HepG2 (cell line): ENCODE results near the gene ZNF629. TPM values are rescaled to one million over a fixed set of nuclear protein-coding genes. Genes with fewer than 3 reads are reported as not detected.

Experiments
- AGO2 ChIP-seq: fragments of 200-400 bp; formaldehyde crosslinking; optimal IDR thresholded peaks from 2 replicates; pipeline ENCODE3; 2017; ENCODE audit warnings: mild to moderate bottlenecking, low read depth, low read length, moderate library complexity
- BCL6 ChIP-seq: IDR thresholded peaks from 2 replicates; pipeline ENCODE4 v1.6.1; 2016; ENCODE audit warnings: missing genetic modification reagents, missing compliant biosample characterization
- CHCHD3 ChIP-seq: sonication (generic); formaldehyde crosslinking; IDR thresholded peaks from 2 replicates; pipeline ENCODE4 v1.8.0; 2022; ENCODE audit warnings: mild to moderate bottlenecking, missing genetic modification reagents, moderate library complexity
- EP300 ChIP-seq, 3 experiments: sonication (generic) in 1 of 3; formaldehyde crosslinking in 1 of 3; IDR thresholded peaks; 2 replicates each; pipeline versions ENCODE4 v1.5.1 to v1.6.1; 2011 to 2020; ENCODE audit warnings: low read depth in 2 of 3, low read length in 2 of 3, borderline replicate concordance in 1 of 3, improper control_type of control experiment in 1 of 3, mild to moderate bottlenecking in 1 of 3, missing genetic modification reagents in 1 of 3, moderate library complexity in 1 of 3
- HES4 ChIP-seq: sonication (generic); formaldehyde crosslinking; IDR thresholded peaks from 2 replicates; pipeline ENCODE4 v1.9.0; 2021; ENCODE audit warnings: mild to moderate bottlenecking, missing genetic modification reagents, borderline replicate concordance
- HMGXB3 ChIP-seq: sonication (generic); formaldehyde crosslinking; IDR thresholded peaks from 2 replicates; pipeline ENCODE4 v1.4.0; 2020; ENCODE audit warnings: missing genetic modification reagents, borderline replicate concordance
- NONO ChIP-seq, 2 experiments: fragments of 450-650 bp in 1 of 2; sonication (generic) in 1 of 2; formaldehyde crosslinking in 1 of 2; IDR thresholded peaks in 1 of 2; conservative IDR thresholded peaks in 1 of 2; 2 replicates each; pipeline versions ENCODE4 v1.6.1 to v1.8.0; 2017 to 2022; ENCODE audit warnings: mild to moderate bottlenecking in 1 of 2, missing genetic modification reagents in 1 of 2, moderate library complexity in 1 of 2
- PAF1 ChIP-seq: IDR thresholded peaks from 2 replicates; pipeline ENCODE4 v1.6.1; 2016; ENCODE audit warnings: missing genetic modification reagents, missing compliant biosample characterization
- PCBP2 ChIP-seq: fragments of 200-400 bp; formaldehyde crosslinking; optimal IDR thresholded peaks from 2 replicates; pipeline ENCODE3; 2018; ENCODE audit warnings: low read length, low read depth; ENCODE audit not compliant: poor library complexity, severe bottlenecking
- POLR2A ChIP-seq, 2 experiments: IDR thresholded peaks; 2 replicates each; pipeline ENCODE4 v1.6.1; 2011; ENCODE audit warnings: low read depth in 2 of 2, low read length in 2 of 2, mild to moderate bottlenecking in 1 of 2, moderate library complexity in 1 of 2; ENCODE audit not compliant: insufficient read depth in 1 of 2
- POLR2AphosphoS5 ChIP-seq: IDR thresholded peaks from 2 replicates; pipeline ENCODE4 v1.6.1; 2012; ENCODE audit warnings: low read depth, low read length
- SAFB2 ChIP-seq: sonication (generic); formaldehyde crosslinking; IDR thresholded peaks from 2 replicates; pipeline ENCODE4 v1.5.1; 2020; ENCODE audit warnings: missing genetic modification reagents, low read depth, mild to moderate bottlenecking, borderline replicate concordance
- SPEN ChIP-seq: sonication (generic); formaldehyde crosslinking; IDR thresholded peaks from 2 replicates; pipeline ENCODE4 v1.5.1; 2020; ENCODE audit warnings: low read depth, mild to moderate bottlenecking, missing genetic modification reagents
- THAP7 ChIP-seq: sonication (generic); formaldehyde crosslinking; IDR thresholded peaks from 2 replicates; pipeline ENCODE4 v1.8.1; 2023; ENCODE audit warnings: mild to moderate bottlenecking, missing genetic modification reagents
- ZNF333 ChIP-seq: sonication (generic); formaldehyde crosslinking; IDR thresholded peaks from 2 replicates; pipeline ENCODE4 v1.4.0; 2020; ENCODE audit warnings: mild to moderate bottlenecking, missing genetic modification reagents, borderline replicate concordance
- ZNF513 ChIP-seq: sonication (generic); formaldehyde crosslinking; conservative IDR thresholded peaks from 2 replicates; pipeline ENCODE4 v1.5.0; 2020; ENCODE audit warnings: missing genetic modification reagents
- ZNF563 ChIP-seq: sonication (generic); formaldehyde crosslinking; IDR thresholded peaks from 2 replicates; pipeline ENCODE4 v1.8.0; 2022; ENCODE audit warnings: mild to moderate bottlenecking, moderate library complexity, missing genetic modification reagents
- polyA plus RNA-seq, 8 experiments: library from polyadenylated mRNA; depleted of rRNA in 3 of 8; stranded (reverse) in 7 of 8; unstranded in 1 of 8; fragments of >200 nt; fragmentation: Illumina TruSeq in 4 of 8; extraction: Trizol in 4 of 8; gene quantifications; 2 replicates each; pipeline versions ENCODE4 v1.2.1 to v1.2.3, GENCODE V29; 2011 to 2016; ENCODE audit warnings: low read depth in 4 of 8, missing spikeins in 1 of 8, mixed read lengths in 1 of 8; ENCODE audit not compliant: insufficient read depth in 1 of 8
- total RNA-seq, 5 experiments: library from RNA; depleted of rRNA; stranded (reverse); fragments of >200 nt; fragmentation: Illumina TruSeq; extraction: Trizol; gene quantifications; 2 replicates each; pipeline ENCODE4 v1.2.3, GENCODE V29; 2016; ENCODE audit warnings: low read depth in 1 of 5

Gene ZNF629
- total and polyA plus RNA-seq, 2 of the 13 experiments (the other 11 are each of a cell fraction or from before 2014, with no cell fraction given), result 6.1 to 16.5 TPM

GRCh38 chr16:30778549-30779244, 8.3 kb downstream of the ZNF629 start (continued):
- TF ChIP-seq HES4 (peak; percentile 25; the same call in 1 of the 2 replicates), AGO2 (peak; percentile 81), BCL6 (CRISPR knock-in tag) (0 out of 2 replicates have a peak, but pooled peaks have one; percentile 7), PAF1 (CRISPR knock-in tag) (0 out of 2 replicates have a peak, but pooled peaks have one; percentile 35), NONO (IDR thresholded peaks at IDR 0.05) (no peak), NONO (CRISPR knock-in tag; conservative IDR thresholded peaks at IDR 0.05) (0 out of 2 replicates have a peak, but pooled peaks have one; percentile 18), CHCHD3 (CRISPR knock-in tag) (0 out of 2 replicates have a peak, but pooled peaks have one; percentile 23), THAP7 (CRISPR knock-in tag) (no peak), ZNF563 (no peak), SAFB2 (CRISPR knock-in tag) (0 out of 2 replicates have a peak, but pooled peaks have one; percentile 47), POLR2AphosphoS5 (peak; percentile 30), ZNF333 (CRISPR knock-in tag) (0 out of 2 replicates have a peak, but pooled peaks have one; percentile 30), EP300 (IDR thresholded peaks at IDR 0.05; ENCODE audit: low read depth in 2 of 2, low read length in 2 of 2) (no peak), EP300 (CRISPR knock-in tag; IDR thresholded peaks at IDR 0.05; ENCODE audit: borderline replicate concordance) (peak; percentile 18; the same call in 1 of the 2 replicates), PCBP2 (no peak), HMGXB3 (CRISPR knock-in tag) (no peak), ZNF513 (CRISPR knock-in tag) (no peak), POLR2A (IDR thresholded peaks at IDR 0.05; ENCODE audit: insufficient read depth in 1 of 2, low read depth in 2 of 2, low read length in 2 of 2) (peak in 1 of 2 experiments; percentile 55; a peak in 3 of 4 replicates), SPEN (CRISPR knock-in tag) (peak; percentile 63; the same call in 1 of the 2 replicates)
